GM12878 (cell line): ENCODE results near the gene TNKS2. TPM values are rescaled to one million over a fixed set of nuclear protein-coding genes. Genes with fewer than 3 reads are reported as not detected.

Experiments used
- ATAC-seq: fragments of 200-7000 bp; cut with Tn5 transposase; 3 replicates; pipeline ENCODE4 v1.9.1; 2020; ENCODE audit warnings: mild to moderate bottlenecking, moderate library complexity
- BruUV-seq: library from RNA; stranded (reverse); fragments of 400-500 nt; replicated peaks from 2 replicates; lab custom pipeline; 2021; lab: Mats Ljungman, UMichigan
- CTCF ChIA-PET: fragments of 300-600 bp; sonication (Branson Sonifier 250); formaldehyde crosslinking; extraction: SDS; loops from one replicate; lab custom pipeline; 2021; ENCODE audit warnings: inconsistent platforms; lab: Yijun Ruan, JAX
- POLR2A ChIA-PET: fragments of 350-600 bp; formaldehyde crosslinking; extraction: SDS; loops from one replicate; lab custom pipeline; 2021; ENCODE audit warnings: inconsistent platforms; lab: Charles Lee
- RAD21 ChIA-PET: fragments of 300-600 bp; sonication (Branson Sonifier 250); formaldehyde crosslinking; loops from one replicate; lab custom pipeline; 2023; ENCODE audit warnings: antibody characterized with exemption; ENCODE audit not compliant: unreplicated experiment; lab: Charles Lee
- SMC1A ChIA-PET: fragments of 300-600 bp; sonication (Branson Sonifier 250); formaldehyde crosslinking; loops from one replicate; lab custom pipeline; 2023; ENCODE audit not compliant: unreplicated experiment, uncharacterized antibody; lab: Charles Lee
- DNase-seq: peaks from one replicate; pipeline ENCODE4 v3.0.0-alpha.2; 2011; ENCODE audit warnings: low read depth, low spot score
- FAIRE-seq: peaks from 3 replicates; lab custom pipeline; 2011; peaks lifted over from hg19 to GRCh38; lab: Jason Lieb, UNC
- H2AFZ ChIP-seq: 2 replicates; pipeline ENCODE4 v1.6.0; 2011; ENCODE audit warnings: low read depth, low read length, control low read depth; ENCODE audit not compliant: control insufficient read depth
- H3K27ac ChIP-seq: 2 replicates; pipeline ENCODE4 v1.5.1; 2011; ENCODE audit warnings: control low read depth; ENCODE audit not compliant: control insufficient read depth, insufficient read depth
- H3K27me3 ChIP-seq, 2 experiments: replicated peaks in 1 of 2; 2 replicates each; pipeline versions ENCODE4 v1.6.0 to v1.6.1; 2011; ENCODE audit warnings: low read length in 1 of 2; ENCODE audit not compliant: control insufficient read depth in 2 of 2, insufficient read depth in 2 of 2
- H3K36me3 ChIP-seq, 2 experiments: 2 replicates each; pipeline ENCODE4 v1.5.1; 2011; ENCODE audit warnings: low read length in 1 of 2; ENCODE audit not compliant: control insufficient read depth in 2 of 2, insufficient read depth in 2 of 2
- H3K4me1 ChIP-seq: 2 replicates; pipeline ENCODE4 v1.6.1; 2011; ENCODE audit warnings: mild to moderate bottlenecking, low read length, moderate library complexity, mixed read lengths; ENCODE audit not compliant: control insufficient read depth, insufficient read depth
- H3K4me2 ChIP-seq: 2 replicates; pipeline ENCODE4 v1.6.0; 2011; ENCODE audit warnings: control low read depth; ENCODE audit not compliant: control insufficient read depth, insufficient read depth
- H3K4me3 ChIP-seq: fragments of 200-600 bp; sonication (generic); 2 replicates; pipeline ENCODE4 v1.5.1; 2016
- H3K79me2 ChIP-seq: 2 replicates; pipeline ENCODE4 v1.6.0; 2011; ENCODE audit warnings: low read length; ENCODE audit not compliant: control insufficient read depth, insufficient read depth
- H3K9ac ChIP-seq: 2 replicates; pipeline ENCODE4 v1.8.0; 2011; ENCODE audit warnings: low read length, control low read depth, mixed read lengths; ENCODE audit not compliant: control insufficient read depth, insufficient read depth
- H3K9me3 ChIP-seq: replicated peaks from 3 replicates; pipeline ENCODE4 v1.5.1; 2011; ENCODE audit warnings: mild to moderate bottlenecking, low read length; ENCODE audit not compliant: control insufficient read depth, insufficient read depth
- H4K20me1 ChIP-seq: 2 replicates; pipeline ENCODE4 v1.6.0; 2011; ENCODE audit not compliant: control insufficient read depth, insufficient read depth
- CEBPB ChIP-seq, 2 experiments: fragments of 150-350 bp in 1 of 2; IDR thresholded peaks; 2 replicates each; pipeline ENCODE4 v1.6.1; 2012 to 2014; ENCODE audit warnings: low read depth in 2 of 2, low read length in 2 of 2, borderline replicate concordance in 1 of 2, inconsistent platforms in 1 of 2
- ETV6 ChIP-seq, 2 experiments: fragments of 450-650 bp in 1 of 2; IDR thresholded peaks in 1 of 2; conservative IDR thresholded peaks in 1 of 2; 2 replicates each; pipeline ENCODE4 v1.6.1; 2014; ENCODE audit warnings: antibody characterized with exemption in 1 of 2, borderline replicate concordance in 1 of 2, low read depth in 1 of 2, mild to moderate bottlenecking in 1 of 2, moderate library complexity in 1 of 2
- RCOR1 ChIP-seq: conservative IDR thresholded peaks from 2 replicates; pipeline ENCODE4 v1.6.1; 2012; ENCODE audit warnings: low read depth, low read length, improper control_type of control experiment
- ZNF384 ChIP-seq: IDR thresholded peaks from 2 replicates; pipeline ENCODE4 v1.6.1; 2012; ENCODE audit warnings: low read depth, mild to moderate bottlenecking, low read length, improper control_type of control experiment, borderline replicate concordance
- WGBS: methylation state at CpG from one replicate; pipeline ENCODE4 v1.1.6; 2016; ENCODE audit warnings: low lambda C conversion rate; ENCODE audit not compliant: insufficient replicate concordance, insufficient coverage; ENCODE audit errors: missing lambda C conversion rate; 5-methylcytosine and 5-hydroxymethylcytosine counted together
- in situ Hi-C: fragments of 300-500 bp; cut with MboI; formaldehyde crosslinking; loops from 9 replicates; pipeline ENCODE4 v1.14.3; 2018; ENCODE audit warnings: mixed read lengths
- intact Hi-C: fragments of 100-400 bp; cut with micrococcal nuclease; formaldehyde crosslinking; loops from one replicate; pipeline ENCODE4 v1.14.2; 2022; ENCODE audit not compliant: unreplicated experiment
- polyA plus RNA-seq, 11 experiments: library from polyadenylated mRNA; depleted of rRNA in 4 of 11; unstranded in 6 of 11; stranded (reverse) in 5 of 11; fragments of >200 nt; fragmentation: Nextera tagmentation in 4 of 11; fragmentation: Illumina TruSeq in 1 of 11; extraction: Ambion mirVana in 4 of 11; extraction: Trizol in 1 of 11; gene quantifications; 1 replicate in 1 of 11; 2 replicates in 10 of 11; pipeline versions ENCODE4 v1.2.1 to v1.2.3, GENCODE V29; 2011 to 2016; ENCODE audit warnings: inconsistent platforms in 2 of 11, missing spikeins in 2 of 11, low read depth in 1 of 11
- total RNA-seq, 4 experiments: library from RNA; depleted of rRNA in 3 of 4; stranded (reverse); fragments of >200 nt in 3 of 4; fragmentation: Illumina TruSeq in 1 of 4; extraction: Trizol in 1 of 4; gene quantifications; 2 replicates each; pipeline versions ENCODE4 v1.2.1 to v1.2.3, GENCODE V29; 2013 to 2021
- TF ChIP-seq, protein P1 (sequence below): IDR thresholded peaks from 2 replicates; pipeline ENCODE4 v1.6.1; 2011; ENCODE audit warnings: borderline replicate concordance, low read depth, mild to moderate bottlenecking, moderate library complexity, mixed read lengths, low read length; ENCODE audit not compliant: insufficient read depth; ENCODE audit errors: extremely low read length

The TNKS2 gene
- total and polyA plus RNA-seq, 10 of the 15 experiments (the other 5 are each of a cell fraction or from before 2014, with no cell fraction given), result 2.9 to 24.2 (median 6.9) TPM

DNA sequence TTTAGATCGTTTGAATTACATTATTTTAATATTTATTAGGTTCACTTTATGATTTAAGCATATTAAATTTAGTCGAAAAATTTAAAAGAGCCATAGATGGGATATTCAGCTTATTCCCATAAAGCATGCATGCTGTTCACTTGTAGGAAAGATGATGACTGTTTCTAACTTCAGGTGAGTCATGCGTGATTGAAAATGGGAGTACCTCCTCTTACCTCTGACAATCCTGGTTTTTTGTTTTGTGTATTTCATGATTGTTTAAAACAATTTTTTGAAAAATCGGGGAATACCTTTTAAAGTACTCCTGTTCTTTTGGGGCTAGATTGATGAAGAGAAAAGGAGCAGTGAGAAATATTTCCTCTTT, 1.4 kb downstream of the TNKS2 start:
- no peak for ATAC-seq
- in situ Hi-C loops, result no loop called here
- SMC1A ChIA-PET, result interaction anchor here (1.0 to 1.8 kb wide), 4 partner anchors 12 to 124 kb away, joined by 3 to 6 read pairs (median 4); partner anchors contain the start of gene BTAF1
- no peaks in the 10 kb centered on the region for H3K36me3 ChIP-seq
- WGBS, result 31% methylated on average over 4 of the region's 4 CpGs
- RAD21 ChIA-PET, result no interaction called here
- no peak overlapping the region for H2AFZ ChIP-seq
- no peak for DNase-seq
- POLR2A ChIA-PET, result interaction anchor here (0.8 kb wide), 1 partner anchor 124 kb away, joined by 3 read pairs; the partner anchor contains the start of gene BTAF1
- no peak overlapping the region for H3K27ac ChIP-seq
- TSS peak; percentile 62 for BruUV-seq
- FAIRE-seq, result no peak
- peak overlapping the region; percentile 17 for H3K4me3 ChIP-seq
- H3K79me2 ChIP-seq, result peaks cover 30% of the 10 kb centered on the region
- intact Hi-C loops, result loop anchor here (5.0 kb wide), 2 partner anchors 128 to 807 kb away; no protein-coding TSS in a partner anchor
- H3K27me3 ChIP-seq, result no peaks in the 10 kb centered on the region; a peak in 1 of 4 replicates
- peak overlapping the region; percentile 76; the same call in 1 of the 2 replicates for H3K4me2 ChIP-seq
- H3K9ac ChIP-seq, result no peak overlapping the region
- peaks cover 9% of the 10 kb centered on the region; the same call in 1 of the 2 replicates for H3K4me1 ChIP-seq
- H4K20me1 ChIP-seq, result no peaks in the 10 kb centered on the region; the same call in 1 of the 2 replicates
- H3K9me3 ChIP-seq, result no peaks in the 10 kb centered on the region
- TF ChIP-seq CEBPB (IDR thresholded peaks at IDR 0.05; ENCODE audit: borderline replicate concordance in 1 of 2, low read depth in 2 of 2, low read length in 2 of 2) (no peak), ETV6 (conservative IDR thresholded peaks at IDR 0.05 in 1 of 2, IDR thresholded peaks at IDR 0.05 in 1 of 2; ENCODE audit: borderline replicate concordance in 1 of 2, low read depth in 1 of 2) (no peak), RCOR1 (no peak), ZNF384 (no peak)
- TF ChIP-seq, protein P1, sequence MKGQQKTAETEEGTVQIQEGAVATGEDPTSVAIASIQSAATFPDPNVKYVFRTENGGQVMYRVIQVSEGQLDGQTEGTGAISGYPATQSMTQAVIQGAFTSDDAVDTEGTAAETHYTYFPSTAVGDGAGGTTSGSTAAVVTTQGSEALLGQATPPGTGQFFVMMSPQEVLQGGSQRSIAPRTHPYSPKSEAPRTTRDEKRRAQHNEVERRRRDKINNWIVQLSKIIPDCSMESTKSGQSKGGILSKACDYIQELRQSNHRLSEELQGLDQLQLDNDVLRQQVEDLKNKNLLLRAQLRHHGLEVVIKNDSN, result no peak
- CTCF ChIA-PET, result interaction anchor here (1.0 to 1.8 kb wide), 2 partner anchors 9 to 14 kb away, joined by 3 to 4 read pairs; no protein-coding TSS in a partner anchor
